Spleen (tissue), 11 donors: ENCODE measurements around the gene ANKRD2. TPM values are rescaled to one million over a fixed set of nuclear protein-coding genes. Genes with fewer than 3 reads are reported as not detected.

Source experiments
- DNase-seq: peaks from one replicate; pipeline ENCODE4 v3.0.0-alpha.2; 2020
- H3K27ac ChIP-seq, 8 donors: fragments of 200-600 bp; sonication (generic) in 7 of 8; 1 replicate in 4 of 8; 2 replicates in 4 of 8; pipeline versions ENCODE4 v1.5.0 to v1.8.0; 2016 to 2021; ENCODE audit warnings: inconsistent platforms in 4 of 8, mild to moderate bottlenecking in 4 of 8, moderate library complexity in 1 of 8
- H3K27me3 ChIP-seq, 7 donors: fragments of 200-600 bp; sonication (generic) in 6 of 7; replicated peaks in 1 of 7; 1 replicate in 4 of 7; 2 replicates in 3 of 7; pipeline versions ENCODE4 v1.5.0 to v1.8.0; 2016 to 2021; ENCODE audit warnings: inconsistent platforms in 3 of 7, mild to moderate bottlenecking in 1 of 7
- H3K36me3 ChIP-seq, 6 donors: fragments of 200-600 bp; sonication (generic) in 5 of 6; 1 replicate in 4 of 6; 2 replicates in 2 of 6; pipeline versions ENCODE4 v1.5.0 to v1.8.0; 2016 to 2021; ENCODE audit warnings: inconsistent platforms in 2 of 6
- H3K4me1 ChIP-seq, 6 donors: fragments of 200-600 bp; sonication (generic) in 5 of 6; 1 replicate in 3 of 6; 2 replicates in 3 of 6; pipeline versions ENCODE4 v1.5.0 to v1.8.0; 2016 to 2021; ENCODE audit warnings: inconsistent platforms in 3 of 6
- H3K4me3 ChIP-seq, 8 donors: fragments of 200-600 bp; sonication (generic) in 7 of 8; 1 replicate in 4 of 8; 2 replicates in 4 of 8; pipeline versions ENCODE4 v1.5.0 to v1.8.0; 2016 to 2021; ENCODE audit warnings: inconsistent platforms in 4 of 8, mild to moderate bottlenecking in 4 of 8, moderate library complexity in 2 of 8
- H3K9me3 ChIP-seq, 8 donors: fragments of 200-600 bp; sonication (generic) in 7 of 8; 1 replicate in 4 of 8; 2 replicates in 4 of 8; pipeline versions ENCODE4 v1.5.0 to v1.8.0; 2016 to 2021; ENCODE audit warnings: inconsistent platforms in 4 of 8
- CTCF ChIP-seq, 11 experiments: fragments of 200-600 bp in 7 of 11; fragments of 450-650 bp in 4 of 11; sonication (generic) in 4 of 11; IDR thresholded peaks in 8 of 11; conservative IDR thresholded peaks in 3 of 11; 1 replicate in 7 of 11; 2 replicates in 4 of 11; pipeline versions ENCODE4 v1.4.0 to v1.8.0; 2016 to 2021; ENCODE audit warnings: antibody characterized with exemption in 11 of 11, inconsistent platforms in 4 of 11, mild to moderate bottlenecking in 1 of 11
- POLR2A ChIP-seq, 3 donors: fragments of 450-650 bp; IDR thresholded peaks; one replicate each; pipeline ENCODE4 v1.5.1; 2017; ENCODE audit warnings: antibody characterized with exemption in 3 of 3, mild to moderate bottlenecking in 1 of 3
- POLR2AphosphoS5 ChIP-seq, 3 donors: sonication (generic); formaldehyde crosslinking; IDR thresholded peaks; one replicate each; pipeline ENCODE4 v1.5.1; 2017; ENCODE audit warnings: antibody characterized with exemption in 3 of 3
- WGBS, 5 donors: extraction: QIAGEN DNeasy Blood & Tissue Kit in 3 of 5; methylation state at CpG; one replicate each; pipeline versions ENCODE4 v1.1.5 to v1.1.7; 2013 to 2018; 5-methylcytosine and 5-hydroxymethylcytosine counted together
- intact Hi-C: fragments of 100-400 bp; cut with DNase I; formaldehyde crosslinking; loops from one replicate; pipeline ENCODE4 v1.15.0; 2023; ENCODE audit warnings: low total_unique reads
- polyA plus RNA-seq, 3 donors: library from polyadenylated mRNA; stranded (reverse); fragments of 200-250 nt; gene quantifications; one replicate each; pipeline ENCODE4 v1.2.1, GENCODE V29; 2013
- total RNA-seq, 7 donors: library from RNA; depleted of rRNA in 3 of 7; stranded (reverse); fragments of >200 nt in 3 of 7; fragmentation: NEBNext Ultra II Directional in 4 of 7; extraction: Animal tissue kit (Norgen Biotek cat#: 25700) in 4 of 7; gene quantifications; one replicate each; pipeline versions ENCODE4 v1.1.0 to v1.2.1, GENCODE V29; 2016 to 2021
- donor health status: healthy with polysubstance abuse.
- donor health status: DM: no; HTN: no; CAD: no; lungs with moderate emphysema.
- donor health status: DM: no; HTN: no; CAD: no.
- donor health status: Bipolar disorder and iron deficiency.
- donor health status: healthy.
- donor health status: DM: no; HTN: no; CAD: no.
- donor health status: DM: yes; HTN: yes; CAD: no.

Gene ANKRD2
- total and polyA plus RNA-seq, 10 donors, result 0.10 to 0.52 (median 0.18) TPM; not detected in 7

- TF ChIP-seq POLR2A (IDR thresholded peaks at IDR 0.05) (no peak), POLR2AphosphoS5 (IDR thresholded peaks at IDR 0.05) (no peak), CTCF (IDR thresholded peaks at IDR 0.05 in 8 of 11, conservative IDR thresholded peaks at IDR 0.05 in 3 of 11) (no peak)
- no peak for DNase-seq
- Histone ChIP-seq H3K4me3 (no peak overlapping the region), H3K4me1 (no peaks in the 10 kb centered on the region), H3K27me3 (no peaks in the 10 kb centered on the region), H3K36me3 (no peaks in the 10 kb centered on the region), H3K27ac (no peak overlapping the region), H3K9me3 (no peaks in the 10 kb centered on the region)
- 80 to 89% (median 87%) methylated on average over 11 to 14 of the region's 14 CpGs for WGBS, 5 donors
- intact Hi-C loops, result no loop called here
Measured at GRCh38 chr10:97529685-97530465, 42.7 kb upstream of the ANKRD2 start.

- no peaks in the 10 kb centered on the region for H3K27me3 ChIP-seq
- TF ChIP-seq CTCF (IDR thresholded peaks at IDR 0.05 in 8 of 11, conservative IDR thresholded peaks at IDR 0.05 in 3 of 11) (no peak), POLR2AphosphoS5 (IDR thresholded peaks at IDR 0.05) (no peak), POLR2A (IDR thresholded peaks at IDR 0.05) (no peak)
- DNase-seq, result no peak
Measured at GRCh38 chr10:97531401-97531986, 41.1 kb upstream of the ANKRD2 start.

GRCh38 chr10:97532935-97533671 lies 39.5 kb upstream of the ANKRD2 start:
- Histone ChIP-seq H3K9me3 (no peaks in the 10 kb centered on the region), H3K4me3 (no peak overlapping the region), H3K27ac (no peak overlapping the region), H3K27me3 (no peaks in the 10 kb centered on the region), H3K36me3 (no peaks in the 10 kb centered on the region), H3K4me1 (no peaks in the 10 kb centered on the region)
- DNase-seq, result no peak
- intact Hi-C loops, result no loop called here
- TF ChIP-seq POLR2AphosphoS5 (IDR thresholded peaks at IDR 0.05) (no peak), POLR2A (IDR thresholded peaks at IDR 0.05) (no peak), CTCF (IDR thresholded peaks at IDR 0.05 in 8 of 11, conservative IDR thresholded peaks at IDR 0.05 in 3 of 11) (no peak)
- 79 to 87% (median 84%) methylated on average over 8 to 12 of the region's 12 CpGs for WGBS, 5 donors

More at GRCh38 chr10:97531401-97531986, 41.1 kb upstream of the ANKRD2 start:
- no peak overlapping the region for H3K27ac ChIP-seq
- H3K4me1 ChIP-seq, result no peaks in the 10 kb centered on the region
- H3K9me3 ChIP-seq, result no peaks in the 10 kb centered on the region
- WGBS, 5 donors, result 69 to 89% (median 84%) methylated on average over 10 of the region's 10 CpGs
- intact Hi-C loops, result no loop called here
- no peak overlapping the region for H3K4me3 ChIP-seq
- no peaks in the 10 kb centered on the region for H3K36me3 ChIP-seq

GRCh38 chr10:97533888-97534287 lies 38.7 kb upstream of the ANKRD2 start:
- Histone ChIP-seq H3K4me3 (no peak overlapping the region), H3K9me3 (no peaks in the 10 kb centered on the region), H3K36me3 (no peaks in the 10 kb centered on the region), H3K27ac (no peak overlapping the region), H3K4me1 (no peaks in the 10 kb centered on the region), H3K27me3 (no peaks in the 10 kb centered on the region)
- intact Hi-C loops, result no loop called here
- TF ChIP-seq POLR2A (IDR thresholded peaks at IDR 0.05) (no peak), POLR2AphosphoS5 (IDR thresholded peaks at IDR 0.05) (no peak), CTCF (IDR thresholded peaks at IDR 0.05 in 8 of 11, conservative IDR thresholded peaks at IDR 0.05 in 3 of 11) (no peak)
- 79 to 91% (median 84%) methylated on average over 6 of the region's 6 CpGs for WGBS, 5 donors
- DNase-seq, result no peak
